Astrocyte of the spinal cord (primary cell): ENCODE data around the gene SPATS2L.
"Not testable (repeated sequence)": the region's sequence is repeated elsewhere in the genome, so short reads cannot be mapped to it uniquely, and the experiment has no call there.

Experiments used
- DNase-seq: peaks from one replicate; pipeline ENCODE4 v3.0.0; 2011; ENCODE audit warnings: low read depth, low spot score
- H3K4me3 ChIP-seq: 2 replicates; pipeline ENCODE4 v1.5.1; 2011; ENCODE audit warnings: low read depth, mild to moderate bottlenecking, low read length, moderate library complexity
- in situ Hi-C: cut with HindIII; loops from 2 replicates; pipeline ENCODE4 v1.10.0; 2017; ENCODE audit warnings: low sequenced_read_pairs
- TF ChIP-seq, protein P1 (sequence below): IDR thresholded peaks from 2 replicates; pipeline ENCODE4 v1.5.1; 2012; ENCODE audit warnings: low read depth, mild to moderate bottlenecking, low read length, inconsistent platforms

Gene SPATS2L

DNA sequence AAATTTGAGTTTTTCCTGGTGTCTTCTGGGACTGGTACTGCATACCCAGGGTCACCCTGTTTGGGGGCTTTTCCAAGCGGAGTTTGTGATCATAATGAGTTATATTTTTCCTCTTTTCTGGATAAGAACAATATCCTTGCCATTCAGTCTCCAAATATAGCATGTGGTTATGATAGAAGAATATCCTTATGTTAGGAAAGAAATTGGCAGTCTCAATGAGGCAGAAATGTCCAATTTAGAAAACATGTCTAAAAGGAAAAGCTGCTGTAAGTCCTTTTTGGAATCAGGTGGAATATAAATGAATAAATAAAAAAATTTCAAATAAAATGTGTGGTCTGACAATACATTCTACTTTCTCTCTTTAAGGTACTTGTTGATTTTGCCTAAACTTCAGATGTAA lies 36.2 kb downstream of the SPATS2L start:
- in situ Hi-C loops: no loop called here
- DNase-seq: no peak
- TF ChIP-seq, protein P1, sequence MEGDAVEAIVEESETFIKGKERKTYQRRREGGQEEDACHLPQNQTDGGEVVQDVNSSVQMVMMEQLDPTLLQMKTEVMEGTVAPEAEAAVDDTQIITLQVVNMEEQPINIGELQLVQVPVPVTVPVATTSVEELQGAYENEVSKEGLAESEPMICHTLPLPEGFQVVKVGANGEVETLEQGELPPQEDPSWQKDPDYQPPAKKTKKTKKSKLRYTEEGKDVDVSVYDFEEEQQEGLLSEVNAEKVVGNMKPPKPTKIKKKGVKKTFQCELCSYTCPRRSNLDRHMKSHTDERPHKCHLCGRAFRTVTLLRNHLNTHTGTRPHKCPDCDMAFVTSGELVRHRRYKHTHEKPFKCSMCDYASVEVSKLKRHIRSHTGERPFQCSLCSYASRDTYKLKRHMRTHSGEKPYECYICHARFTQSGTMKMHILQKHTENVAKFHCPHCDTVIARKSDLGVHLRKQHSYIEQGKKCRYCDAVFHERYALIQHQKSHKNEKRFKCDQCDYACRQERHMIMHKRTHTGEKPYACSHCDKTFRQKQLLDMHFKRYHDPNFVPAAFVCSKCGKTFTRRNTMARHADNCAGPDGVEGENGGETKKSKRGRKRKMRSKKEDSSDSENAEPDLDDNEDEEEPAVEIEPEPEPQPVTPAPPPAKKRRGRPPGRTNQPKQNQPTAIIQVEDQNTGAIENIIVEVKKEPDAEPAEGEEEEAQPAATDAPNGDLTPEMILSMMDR: no peak
- no peak overlapping the region for H3K4me3 ChIP-seq

DNA sequence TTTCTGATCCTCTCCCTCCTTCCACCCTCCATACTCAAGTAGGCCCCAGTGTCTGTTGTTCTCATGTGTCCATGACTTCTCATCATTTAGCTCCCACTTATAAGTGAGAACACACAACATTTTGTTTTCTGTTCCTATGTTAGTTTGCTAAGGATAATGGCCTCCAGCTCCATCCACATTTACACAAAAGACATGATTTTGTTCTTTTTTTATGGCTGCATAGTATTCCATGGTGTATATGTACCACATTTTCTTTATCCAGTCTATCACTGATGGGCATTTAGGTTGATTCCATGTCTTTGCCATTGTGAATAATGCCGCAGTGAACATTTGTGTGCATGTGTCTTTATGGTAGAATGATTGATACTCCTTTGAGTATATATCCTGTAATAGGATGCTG lies 37.7 kb downstream of the SPATS2L start:
- in situ Hi-C loops, H3K4me3 ChIP-seq, DNase-seq: not testable (repeated sequence)

GRCh38 chr2:200345975-200346374 lies 39.5 kb downstream of the SPATS2L start:
- in situ Hi-C loops: no loop called here
- no peak for DNase-seq
- H3K4me3 ChIP-seq: no peak overlapping the region
- TF ChIP-seq, protein P1: no peak

DNA sequence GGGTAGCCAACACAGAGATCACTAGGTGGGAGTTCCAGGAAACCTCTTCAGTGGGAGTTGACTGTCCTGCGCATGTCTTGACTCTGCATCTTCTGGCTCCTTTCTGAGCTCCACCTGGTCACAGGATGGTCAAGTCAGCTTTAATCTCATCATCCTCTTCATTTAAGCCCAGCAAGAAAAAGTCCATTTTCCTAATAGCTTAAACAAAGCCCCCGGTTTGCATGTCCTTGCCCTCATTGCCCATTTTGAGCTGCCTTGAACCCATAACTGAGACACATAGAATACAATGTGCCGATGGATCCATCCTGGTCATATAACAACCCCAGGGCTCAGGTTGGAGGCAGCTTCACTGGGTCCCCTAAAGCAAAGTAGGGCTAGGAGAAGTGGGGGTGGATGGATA lies 40.8 kb downstream of the SPATS2L start:
- in situ Hi-C loops: no loop called here
- no peak for DNase-seq
- TF ChIP-seq, protein P1: no peak
- H3K4me3 ChIP-seq: no peak overlapping the region

DNA sequence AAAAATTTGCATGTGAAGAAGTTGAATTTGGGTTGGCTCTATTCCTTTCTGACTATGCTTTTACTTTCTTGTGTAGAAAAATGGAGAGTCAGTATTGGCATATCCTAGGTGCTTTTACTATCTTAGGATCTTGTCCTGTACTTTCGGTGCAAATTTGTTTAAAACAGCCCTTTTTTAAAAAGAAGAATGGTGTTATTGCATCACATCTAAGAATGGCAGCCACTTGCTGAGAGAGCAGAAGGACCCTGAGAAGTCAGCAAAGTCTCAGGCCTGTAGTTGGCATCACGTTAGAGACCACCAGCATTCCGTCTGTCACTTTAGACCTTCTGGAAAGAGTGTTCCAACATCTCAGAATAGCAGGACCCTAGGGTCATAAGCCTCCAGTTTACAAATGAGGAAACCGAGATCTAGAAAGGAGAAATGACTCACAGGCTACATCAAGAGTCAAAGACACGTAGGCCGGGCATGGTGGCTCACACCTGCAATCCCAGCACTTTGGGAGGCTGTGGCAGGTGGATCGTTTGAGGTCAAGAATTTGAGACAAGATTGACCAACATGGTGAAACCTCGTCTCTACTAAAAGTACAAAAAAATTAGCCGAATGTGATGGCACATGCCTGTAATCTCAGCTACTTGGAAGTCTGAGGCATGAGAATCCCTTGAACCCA lies 42.5 kb downstream of the SPATS2L start:
- DNase-seq: no peak
- TF ChIP-seq, protein P1: no peak
- no peak overlapping the region for H3K4me3 ChIP-seq
- in situ Hi-C loops: no loop called here

DNA sequence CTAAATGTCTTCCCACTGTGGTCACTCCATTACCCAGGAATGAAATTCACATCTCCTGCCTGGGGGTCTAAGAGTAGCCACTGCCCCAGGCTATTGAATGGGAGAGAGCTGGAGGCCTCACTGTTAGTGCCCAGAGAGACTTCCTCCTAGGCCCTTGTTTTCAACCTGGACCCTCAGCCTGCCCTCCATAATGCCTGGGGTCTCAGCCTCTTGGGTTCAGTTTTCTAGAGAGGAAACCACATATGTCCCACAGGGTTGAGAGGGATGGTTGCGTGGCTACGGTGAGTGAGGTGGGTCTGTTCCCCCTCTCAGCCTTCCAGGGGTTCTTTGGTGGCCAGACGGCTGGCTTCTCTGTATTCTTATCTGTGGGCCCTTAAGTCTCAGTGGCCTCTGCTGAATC lies 43.4 kb downstream of the SPATS2L start:
- TF ChIP-seq, protein P1: no peak
- DNase-seq: no peak
- in situ Hi-C loops: no loop called here
- H3K4me3 ChIP-seq: no peak overlapping the region

GRCh38 chr2:200350850-200351285 lies 44.4 kb downstream of the SPATS2L start:
- no peak overlapping the region for H3K4me3 ChIP-seq
- TF ChIP-seq, protein P1: no peak
- in situ Hi-C loops: no loop called here
- peak; percentile 58 for DNase-seq
